Mucosa of gallbladder (tissue), 1 donor: ENCODE data around the gene BUD31. TPM values are rescaled to one million over a fixed set of nuclear protein-coding genes. Genes with fewer than 3 reads are reported as not detected.

Experiments used
- DNase-seq: peaks from one replicate; pipeline ENCODE4 v3.0.0-alpha.2; 2020; ENCODE audit warnings: low spot score
- total RNA-seq: library from RNA; stranded (reverse); gene quantifications from one replicate; pipeline ENCODE4 v1.2.1, GENCODE V29; 2021
- donor health status: DM: no; HTN: no; CAD: no.

The BUD31 gene
- total RNA-seq, 1 donor from 2014 or later = 77.8 TPM

DNA sequence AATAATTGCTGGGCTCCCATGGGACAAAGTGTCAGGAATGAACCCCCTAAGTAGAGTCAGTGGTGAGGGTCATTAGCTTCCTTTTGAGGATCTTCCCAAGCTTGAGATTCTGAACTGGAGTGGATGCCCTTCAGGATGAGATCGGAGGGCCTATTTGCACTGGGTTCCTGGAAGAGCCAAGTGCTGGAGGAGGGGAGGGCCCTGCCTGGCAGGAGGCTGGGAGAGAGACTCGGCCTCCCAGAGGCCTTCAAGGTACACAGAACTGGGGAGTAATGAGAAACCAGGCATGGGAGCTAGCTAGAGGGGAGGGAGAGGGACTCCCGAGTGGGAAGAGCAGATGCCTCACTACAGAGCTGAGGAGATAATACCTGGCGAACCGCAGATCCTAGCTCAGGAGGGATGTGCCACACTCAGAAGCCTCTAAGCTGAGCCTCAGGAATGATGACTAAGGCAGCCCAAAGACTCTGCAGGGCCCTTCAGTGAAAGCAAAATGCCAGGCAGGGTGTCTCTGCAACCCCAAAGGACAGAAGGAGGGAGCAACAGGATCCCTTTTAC is 9.8 kb upstream of the BUD31 start:
- DNase-seq = no peak

DNA sequence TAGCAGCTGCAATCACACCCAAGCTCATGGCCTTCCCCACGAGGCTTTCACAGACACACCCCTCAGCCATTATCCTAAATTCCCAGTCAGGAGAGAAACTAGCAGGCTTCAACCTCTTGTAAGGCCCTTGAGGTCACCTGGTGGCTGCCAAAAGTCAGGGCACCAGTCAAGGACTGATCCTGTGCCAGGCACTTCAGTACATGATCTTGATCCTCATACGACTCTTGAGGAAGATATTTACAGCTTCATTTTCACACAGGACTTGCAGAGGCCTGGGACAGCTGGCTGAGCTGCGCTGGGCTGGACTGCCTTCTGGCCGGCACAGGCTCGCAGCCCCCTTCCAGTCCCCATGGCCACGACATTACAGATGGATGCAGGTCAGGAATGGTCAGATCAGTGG is 9.2 kb upstream of the BUD31 start:
- DNase-seq = no peak

DNA sequence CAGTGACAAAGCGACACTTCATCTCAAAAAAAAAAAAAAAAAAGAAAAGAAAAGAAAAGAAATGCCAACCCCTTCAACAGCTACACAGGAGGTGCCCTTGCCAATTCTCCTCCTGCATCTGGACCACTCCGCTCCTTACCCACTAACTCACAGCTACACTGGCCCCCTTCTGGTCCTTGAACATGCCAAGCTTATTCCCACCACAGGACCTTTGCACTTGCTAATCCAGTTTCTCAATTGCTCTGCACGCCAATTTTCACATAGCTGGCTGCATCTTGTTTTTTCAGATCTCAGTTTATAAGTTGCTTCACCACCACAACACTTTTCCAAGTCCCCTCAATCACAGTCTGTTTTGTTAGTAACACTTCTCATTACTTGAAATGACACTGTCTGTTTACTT is 5.9 kb upstream of the BUD31 start:
- DNase-seq = no peak

DNA sequence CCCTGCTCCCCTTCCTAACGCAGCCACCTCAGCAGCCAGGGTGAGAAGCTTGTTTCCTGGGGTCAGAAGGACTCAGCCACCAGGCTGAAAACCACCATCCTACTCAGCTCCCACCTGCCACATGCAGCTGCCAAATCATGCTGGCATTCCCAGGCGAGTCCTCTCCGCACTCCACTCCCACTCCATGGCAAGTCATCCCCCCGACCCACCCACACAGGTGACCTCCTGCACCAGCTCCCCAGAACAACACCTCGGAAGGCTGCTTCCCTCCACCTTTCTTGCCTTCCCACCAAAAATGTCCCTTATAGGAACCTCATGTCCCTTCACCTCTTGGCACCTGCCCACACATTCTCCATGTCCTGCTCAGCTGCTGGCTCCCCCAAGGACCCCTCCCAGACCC is 5.0 kb upstream of the BUD31 start:
- no peak for DNase-seq

DNA sequence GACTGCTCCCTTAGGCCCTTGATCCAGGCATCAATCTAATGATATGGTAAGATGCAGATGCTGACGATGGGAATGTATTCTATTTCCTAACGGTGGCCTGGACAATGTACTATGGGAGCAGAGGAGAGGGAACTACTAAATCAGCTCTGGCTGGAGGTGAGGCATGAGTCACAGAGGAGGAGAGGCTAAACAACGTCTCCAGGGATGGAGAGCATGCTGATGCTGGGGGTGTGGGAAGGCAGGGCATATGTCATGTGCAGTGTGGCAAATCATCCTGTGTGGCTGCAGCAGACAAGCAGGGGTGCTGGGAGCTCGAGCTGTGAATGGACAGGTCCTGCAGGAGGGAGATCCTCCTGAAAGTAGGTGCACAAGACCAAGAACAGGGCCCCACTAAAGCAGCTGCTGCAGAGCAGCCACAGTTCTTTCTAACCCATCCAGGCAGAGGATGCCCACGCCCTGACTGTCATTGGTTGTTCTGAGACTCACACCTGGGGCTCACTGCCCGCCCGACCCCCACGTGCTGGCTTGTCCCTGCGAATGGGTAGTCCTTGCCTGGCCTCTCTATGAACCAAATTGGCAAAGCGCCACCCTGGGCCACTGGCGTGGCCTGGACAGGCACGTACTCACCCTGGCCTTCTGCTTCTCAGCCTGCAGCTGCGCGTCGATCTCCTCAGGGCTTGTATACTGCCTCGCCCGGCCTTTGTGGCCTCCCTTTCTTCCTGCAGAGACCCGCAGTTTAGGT is 4.4 kb upstream of the BUD31 start:
- no peak for DNase-seq

DNA sequence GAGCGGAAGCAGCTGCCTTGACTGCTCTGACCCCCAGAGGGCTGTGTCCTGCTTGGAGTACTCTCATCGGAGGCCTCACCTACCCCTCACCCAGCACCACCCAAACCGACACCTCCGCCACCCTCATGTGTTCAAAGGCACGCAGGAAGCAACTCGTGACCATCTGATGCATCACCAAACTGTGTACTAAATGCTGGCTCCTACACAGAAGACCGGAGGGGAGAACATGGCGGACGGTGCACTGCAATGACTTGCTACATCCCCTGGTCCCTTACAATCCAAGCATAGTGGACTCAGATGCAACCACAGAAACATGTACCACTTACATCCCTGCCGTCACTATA is 3.8 kb upstream of the BUD31 start:
- DNase-seq = no peak

DNA sequence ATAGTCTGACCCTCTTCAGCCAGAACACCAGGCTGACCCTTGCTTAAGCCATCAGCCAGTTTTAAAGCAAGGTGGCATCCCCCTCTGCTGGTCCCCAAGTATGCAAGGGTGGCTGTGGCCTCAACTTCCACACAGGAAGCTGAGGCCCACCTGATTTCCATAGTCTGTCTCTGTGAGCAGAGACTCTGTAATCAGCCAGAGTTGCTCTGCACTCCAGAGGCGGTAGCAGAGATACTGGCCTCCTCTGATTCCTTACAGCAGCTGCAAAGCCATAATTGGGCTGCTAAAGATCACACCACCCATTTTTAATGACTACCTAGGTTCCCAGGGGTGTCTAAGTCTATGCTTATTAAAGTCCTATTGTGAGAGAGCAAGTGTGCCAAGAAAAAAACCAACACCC is 2.2 kb upstream of the BUD31 start:
- no peak for DNase-seq

DNA sequence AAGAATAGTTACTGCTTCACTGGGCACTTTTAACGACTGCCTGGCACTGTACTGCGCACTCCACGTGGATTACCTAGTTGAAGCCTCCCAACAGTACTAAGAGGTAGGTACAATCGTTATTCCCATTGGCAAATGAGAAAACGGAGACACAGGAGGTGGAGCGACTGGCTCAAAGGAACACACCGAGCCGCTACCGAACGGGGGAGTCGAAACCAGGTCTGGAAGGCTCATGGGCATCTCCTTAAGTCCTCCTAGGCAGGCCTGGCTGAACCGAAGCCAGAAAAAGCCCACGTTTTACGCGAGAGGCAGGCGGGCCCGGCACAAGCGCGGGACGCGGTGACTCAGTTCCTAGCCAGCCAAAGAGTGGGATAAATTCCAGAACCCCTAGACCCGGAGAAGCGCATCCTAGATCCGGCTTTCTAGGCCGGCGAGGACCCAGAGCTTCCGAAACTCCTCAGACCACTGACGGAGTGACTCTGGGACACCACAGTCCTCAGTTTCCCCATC is 844 bp upstream of the BUD31 start:
- no peak for DNase-seq

DNA sequence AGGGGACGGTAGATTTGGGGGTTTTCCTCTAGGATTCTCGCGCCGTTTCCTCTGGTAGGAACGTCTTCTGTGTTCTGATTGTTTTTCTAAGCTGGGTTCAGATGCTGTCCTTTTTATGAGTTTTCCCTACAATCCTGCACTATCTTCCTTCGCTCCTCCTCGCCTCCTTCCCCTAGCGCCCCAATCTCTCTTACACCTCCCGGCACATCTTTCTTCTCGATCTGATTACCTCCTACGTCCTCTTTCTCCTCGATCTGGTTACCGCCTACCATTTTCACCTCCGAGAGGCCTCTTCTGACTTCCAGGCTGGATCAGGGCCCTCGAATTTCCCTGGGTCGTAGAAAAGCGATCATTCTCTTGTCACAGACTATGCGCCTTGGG is 413 bp downstream of the BUD31 start:
- no peak for DNase-seq

DNA sequence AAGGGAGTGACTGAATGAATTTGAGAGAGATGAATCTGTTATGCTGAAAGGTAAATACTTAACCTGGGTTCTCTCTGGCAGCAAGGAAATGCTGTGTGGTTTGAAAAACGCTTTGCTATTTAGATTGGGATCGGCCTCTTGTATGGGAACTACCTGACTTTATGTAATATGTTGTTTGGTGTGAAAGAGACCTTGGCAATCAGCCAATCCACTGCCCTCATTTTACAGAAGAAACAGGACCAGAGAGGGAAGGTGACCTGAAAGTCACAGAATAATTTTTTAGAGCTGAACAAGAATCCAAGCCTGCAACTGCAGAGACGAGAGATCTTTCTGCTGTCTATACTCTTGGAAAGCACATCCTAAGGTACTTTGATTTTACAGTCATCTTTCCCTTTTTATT is 1.0 kb downstream of the BUD31 start:
- no peak for DNase-seq

DNA sequence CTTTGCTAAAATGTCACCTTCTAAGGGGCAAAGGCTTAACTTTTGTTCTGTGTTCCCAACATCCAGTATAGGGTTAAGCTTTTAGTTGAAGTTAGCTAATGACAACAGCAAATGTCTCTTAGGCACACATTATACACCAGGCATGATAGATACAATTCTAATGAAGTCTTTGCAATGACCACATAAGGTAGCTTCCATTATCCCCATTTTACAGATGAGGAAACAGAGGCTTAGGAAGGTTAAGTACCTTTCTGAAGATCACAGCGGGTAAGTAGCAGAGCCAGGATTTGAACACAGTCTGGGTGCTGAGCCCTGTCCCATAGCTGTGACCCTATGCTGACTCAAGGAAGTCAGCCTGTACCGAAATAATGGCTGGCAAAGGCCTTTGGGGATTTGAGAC is 1.9 kb downstream of the BUD31 start:
- no peak for DNase-seq

DNA sequence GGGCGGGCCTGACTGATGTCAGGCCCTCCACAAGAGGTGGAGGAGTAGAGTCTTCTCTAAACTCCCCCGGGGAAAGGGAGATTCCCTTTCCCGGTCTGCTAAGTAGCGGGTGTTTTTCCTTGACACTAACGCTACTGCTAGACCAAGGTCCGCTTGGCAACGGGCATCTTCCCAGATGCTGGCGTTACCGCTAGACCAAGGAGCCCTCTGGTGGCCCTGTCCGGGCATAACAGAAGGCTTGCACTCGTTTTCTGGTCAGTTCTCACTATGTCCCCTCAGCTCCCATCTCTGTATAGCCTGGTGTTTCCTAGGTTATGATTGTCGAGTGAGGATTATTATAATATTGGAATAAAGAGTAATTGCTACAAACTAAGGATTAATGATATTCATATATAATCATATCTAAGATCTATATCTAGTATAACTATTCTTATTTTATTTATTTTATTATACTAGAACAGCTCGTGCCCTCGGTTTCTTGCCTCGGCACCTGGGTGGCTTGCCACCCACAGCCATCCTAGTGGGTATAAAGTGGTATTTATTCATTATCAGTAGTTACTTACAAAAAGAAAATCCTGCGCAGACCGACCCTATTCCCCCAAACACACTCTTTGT is 6.9 kb downstream of the BUD31 start:
- DNase-seq = peak; percentile 75

DNA sequence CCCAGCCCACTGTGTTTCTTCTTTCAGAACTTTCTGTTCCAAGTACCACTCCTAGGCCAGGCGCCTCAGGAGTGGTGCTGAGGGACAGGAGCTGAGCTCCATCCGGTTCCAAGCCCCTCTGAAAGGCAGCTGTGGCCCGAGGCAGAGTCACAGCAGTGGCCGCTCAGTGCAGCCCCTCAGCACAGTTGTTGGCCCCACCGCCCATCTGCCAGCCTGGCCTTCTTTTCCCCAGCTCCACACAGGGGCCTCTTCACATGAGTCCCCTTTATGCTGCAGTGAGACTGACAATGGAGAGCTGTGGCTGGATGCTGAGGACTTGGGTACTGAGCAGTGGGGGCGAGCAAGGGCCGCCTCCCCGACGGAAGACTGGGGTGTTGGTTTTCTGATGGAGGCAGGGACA is 9.5 kb downstream of the BUD31 start:
- DNase-seq = no peak

DNA sequence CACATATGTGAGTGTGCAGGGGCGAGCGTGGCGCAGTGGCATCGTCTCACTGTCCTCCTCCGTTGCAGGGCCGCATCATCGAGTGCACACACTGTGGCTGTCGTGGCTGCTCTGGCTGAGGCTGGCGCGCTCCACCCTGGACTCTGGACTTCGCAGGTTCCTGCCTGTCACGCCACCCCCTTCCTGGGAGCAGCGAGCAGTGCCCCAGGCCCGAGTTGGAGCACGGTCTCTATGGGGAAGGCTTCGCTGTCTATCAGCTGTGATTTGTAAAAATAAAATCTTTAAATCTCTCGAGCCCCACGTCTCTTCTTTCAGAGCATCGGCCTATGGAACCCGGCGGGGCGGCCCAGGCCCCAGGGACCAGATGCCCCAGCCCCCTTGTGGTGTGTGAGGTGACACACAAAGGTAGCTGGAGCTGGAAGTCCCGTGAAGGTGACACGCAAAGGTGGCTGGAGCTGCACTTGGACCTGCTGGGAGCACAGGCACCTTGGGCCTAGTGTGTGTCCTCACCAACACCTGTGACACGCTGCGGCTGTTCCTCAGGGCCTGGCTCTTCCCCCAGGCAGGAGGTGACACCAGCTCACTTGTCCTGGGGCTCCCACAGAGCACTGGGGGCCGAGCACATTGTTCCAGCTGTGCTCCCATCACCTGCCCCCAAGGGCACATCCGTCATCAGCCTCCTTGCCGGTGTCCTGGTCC is 10.7 kb downstream of the BUD31 start:
- DNase-seq = no peak

DNA sequence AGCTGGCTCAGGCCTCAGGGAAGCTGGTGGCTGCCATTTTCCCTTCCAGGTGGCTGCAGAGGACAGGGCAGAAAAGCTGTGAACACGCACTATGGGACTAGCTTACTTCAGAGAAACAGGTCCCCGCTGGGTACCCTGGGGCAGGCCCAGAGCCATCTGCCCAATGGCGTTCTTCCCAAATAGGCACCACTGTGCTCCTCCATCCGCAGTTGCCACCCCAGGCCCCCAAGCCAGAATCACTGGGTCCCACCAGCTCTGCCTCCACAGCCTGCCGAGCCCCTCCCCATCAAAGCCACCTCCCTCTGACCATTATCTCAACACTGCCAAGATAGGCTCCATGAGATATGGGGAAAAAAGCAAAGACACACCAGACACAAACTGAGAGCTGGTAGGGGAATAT is 11.4 kb downstream of the BUD31 start:
- DNase-seq = no peak

DNA sequence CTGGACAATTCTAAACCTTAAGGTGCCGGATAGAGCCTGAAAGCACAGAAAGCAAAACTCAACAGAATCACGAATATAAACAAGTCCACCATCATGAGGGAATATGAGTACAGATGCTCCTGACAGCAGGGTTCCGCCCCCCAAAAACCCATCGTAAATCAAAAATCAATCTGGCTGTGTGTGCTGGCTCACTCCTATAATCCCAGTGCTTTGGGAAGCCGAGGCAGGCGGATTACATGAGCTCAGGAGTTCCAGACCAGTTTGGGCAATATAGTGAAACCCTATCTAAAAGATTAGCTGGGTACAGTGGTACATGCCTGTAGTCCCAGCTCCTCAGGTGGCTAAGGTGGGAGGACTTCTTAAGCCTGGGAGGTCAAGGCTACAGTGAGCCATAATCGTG is 12.2 kb downstream of the BUD31 start:
- no peak for DNase-seq

DNA sequence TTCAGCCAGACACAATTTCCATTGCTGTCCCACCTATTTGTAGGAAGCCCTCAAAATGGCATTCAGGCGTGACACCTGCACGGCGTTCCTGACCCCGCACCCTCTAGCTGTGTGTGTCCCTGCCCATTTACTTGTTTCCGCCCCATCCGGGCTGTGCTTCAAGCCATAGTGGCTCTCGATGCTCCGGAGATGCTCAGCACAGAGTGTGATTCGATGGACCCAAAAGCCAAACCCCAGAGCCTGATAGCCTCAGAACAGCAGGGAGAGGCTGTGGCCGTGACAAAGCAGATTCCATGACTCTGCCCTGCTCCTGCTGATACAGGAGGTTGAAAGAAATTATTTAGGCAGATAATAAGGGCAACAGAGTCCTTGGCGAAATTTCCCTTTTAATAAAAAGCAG is 13.4 kb downstream of the BUD31 start:
- DNase-seq = no peak

DNA sequence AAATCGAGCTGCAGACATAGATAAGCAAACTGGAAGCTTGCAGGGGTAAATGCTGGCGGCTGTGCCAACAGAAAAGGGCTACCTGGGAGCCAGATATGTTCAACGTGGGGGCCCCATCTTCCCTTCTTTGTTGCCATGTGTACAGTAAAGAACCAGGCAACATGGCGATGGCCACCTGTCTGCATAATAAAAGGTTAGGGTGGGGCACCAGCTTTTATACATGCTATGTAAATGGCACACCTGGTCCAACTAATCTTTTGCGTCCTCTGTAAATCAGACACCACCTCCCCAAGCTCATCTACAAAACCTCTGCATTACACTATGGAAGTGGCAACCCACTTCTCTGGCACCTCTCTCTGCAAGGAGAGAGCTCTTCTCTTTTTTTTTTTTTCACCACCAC is 13.9 kb downstream of the BUD31 start:
- no peak for DNase-seq

DNA sequence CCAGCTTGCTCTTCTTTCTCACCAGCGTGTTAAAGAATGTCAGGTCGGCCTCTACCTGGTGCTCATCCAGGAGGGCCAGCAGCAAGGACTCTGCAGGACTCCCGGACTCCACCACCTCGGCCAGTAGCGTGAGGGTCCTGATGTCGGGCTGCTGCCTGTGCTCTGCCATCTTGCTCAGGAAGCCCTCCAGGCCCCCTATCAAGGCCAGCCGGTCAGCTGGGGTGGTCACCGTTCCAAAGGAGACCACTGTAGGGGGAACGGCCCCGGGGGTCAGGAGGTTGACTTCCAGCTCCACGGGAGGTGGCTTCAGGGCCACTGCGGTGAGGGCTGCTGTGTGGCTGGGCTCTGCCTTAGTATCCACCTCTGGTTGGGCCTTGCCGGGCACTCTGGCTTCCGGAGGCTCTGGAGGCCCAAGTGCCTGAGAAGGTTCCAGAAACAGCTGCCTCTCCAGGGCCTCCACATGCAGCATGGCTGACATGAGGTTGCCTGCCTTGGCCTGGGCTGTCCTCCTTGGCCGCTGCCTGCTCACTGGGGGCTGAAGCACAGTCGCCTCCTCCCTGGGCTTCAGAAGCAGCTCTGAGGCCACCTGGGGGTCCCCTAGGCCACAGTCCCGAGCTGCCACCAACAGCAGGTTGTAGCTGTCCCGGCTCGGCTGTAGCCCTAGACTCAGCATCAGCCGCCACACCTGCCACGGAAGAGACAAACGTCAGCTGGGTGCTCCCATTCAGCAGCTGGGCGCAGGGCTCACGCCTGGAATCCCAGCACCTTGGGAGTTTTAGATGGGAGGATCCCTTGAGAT is 16.4 kb downstream of the BUD31 start:
- DNase-seq = no peak

DNA sequence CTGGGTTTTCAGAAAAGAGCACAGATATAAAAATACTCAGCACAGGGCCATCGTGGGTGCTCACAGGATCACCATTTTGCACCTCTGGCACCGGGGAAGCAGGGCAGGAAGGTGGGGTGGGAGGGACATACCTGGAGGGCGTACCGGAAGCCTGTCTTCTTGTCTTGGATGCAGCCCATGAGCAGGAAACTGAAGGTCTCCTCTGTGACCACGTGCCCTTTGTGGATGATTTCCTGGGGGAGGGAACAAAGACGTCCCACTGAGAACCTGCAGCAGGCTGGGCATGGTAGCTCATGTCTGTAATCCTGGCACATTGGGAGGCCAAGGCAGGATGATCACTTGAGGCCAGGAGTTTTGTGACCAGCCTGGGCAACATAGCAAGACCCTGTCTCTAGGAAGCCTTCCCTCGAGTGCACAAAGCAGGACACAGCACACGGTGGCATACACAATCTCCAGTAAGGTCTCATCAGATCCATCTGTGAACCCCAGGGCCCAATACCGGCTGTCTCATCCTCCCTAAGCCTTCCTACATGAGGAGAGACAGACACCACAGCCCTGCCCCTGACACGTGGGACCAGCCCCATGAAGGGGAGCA is 20.3 kb downstream of the BUD31 start:
- DNase-seq = no peak

DNA sequence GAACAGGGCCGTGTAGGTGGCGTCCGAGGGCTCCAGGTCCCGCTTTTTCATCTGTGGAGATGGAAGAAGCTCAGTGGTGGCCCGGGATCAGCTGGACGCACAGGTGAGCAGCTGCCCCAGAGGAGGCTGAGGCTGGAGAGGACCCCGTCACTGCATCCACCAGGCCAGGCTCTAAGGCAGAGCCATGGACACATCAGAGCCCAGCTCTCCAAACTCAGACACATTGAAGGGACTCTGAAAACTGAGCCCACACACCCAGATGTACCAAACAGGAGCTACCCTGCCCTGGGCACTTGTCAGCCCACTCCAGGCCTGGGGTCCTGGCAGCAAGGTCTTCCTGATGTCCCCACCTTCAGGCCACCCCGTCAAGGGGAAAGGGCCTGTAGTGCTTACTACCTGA is 21.0 kb downstream of the BUD31 start:
- DNase-seq = no peak
